ENCODE measurements around the gene RNF183. TPM values are rescaled to one million over a fixed set of nuclear protein-coding genes. Genes with fewer than 3 reads are reported as not detected.
A peak's percentile ranks its signal among the peaks of the same experiment; 100 is the strongest.
"Not testable (repeated sequence)": the region's sequence is repeated elsewhere in the genome, so short reads cannot be mapped to it uniquely, and the experiment has no call there.

The RNF183 gene
- total RNA-seq, 1 experiment from 2014 or later = not detected

DNA sequence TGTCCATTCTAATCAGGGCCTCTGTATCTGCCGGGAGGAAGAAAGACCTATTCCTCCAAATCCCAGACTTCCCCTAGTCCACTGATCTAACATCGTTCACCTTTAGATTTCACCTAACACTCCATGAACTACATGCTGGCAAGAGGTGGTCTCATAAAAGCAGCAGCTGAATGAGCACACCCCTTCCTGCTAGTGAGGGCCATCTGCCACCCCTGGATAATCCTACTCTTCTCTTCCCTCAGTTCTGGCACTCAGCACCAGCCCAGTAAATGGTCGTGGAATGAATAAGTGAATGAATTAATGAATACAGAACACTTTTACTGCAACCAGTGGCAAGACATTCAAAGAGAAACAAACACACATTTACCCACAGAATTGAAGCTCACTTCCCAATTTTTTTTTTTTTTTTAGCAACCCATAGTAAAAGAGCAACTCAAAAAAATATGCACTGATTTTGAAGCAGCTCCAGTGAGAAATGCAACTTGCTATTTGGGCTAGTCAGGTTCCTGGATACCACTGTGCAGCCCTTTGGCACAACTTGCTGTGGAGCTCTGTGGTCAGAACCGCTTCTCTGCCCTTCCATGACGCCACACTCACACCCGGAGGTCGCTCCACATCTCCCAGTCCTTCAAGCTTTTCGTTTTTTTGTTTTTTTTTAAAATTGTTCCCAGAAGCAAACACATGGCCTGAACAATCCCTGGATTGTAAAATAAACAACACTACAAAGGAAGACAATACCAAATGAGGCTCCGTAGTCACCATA lies 6.2 kb downstream of the RNF183 start:
- Histone ChIP-seq H3K36me3 (peaks cover 20% of the 10 kb centered on the region), H3K4me3 (no peak overlapping the region), H3K9me3 (no peaks in the 10 kb centered on the region), H3K27me3 (no peaks in the 10 kb centered on the region)
- no peak for DNase-seq

DNA sequence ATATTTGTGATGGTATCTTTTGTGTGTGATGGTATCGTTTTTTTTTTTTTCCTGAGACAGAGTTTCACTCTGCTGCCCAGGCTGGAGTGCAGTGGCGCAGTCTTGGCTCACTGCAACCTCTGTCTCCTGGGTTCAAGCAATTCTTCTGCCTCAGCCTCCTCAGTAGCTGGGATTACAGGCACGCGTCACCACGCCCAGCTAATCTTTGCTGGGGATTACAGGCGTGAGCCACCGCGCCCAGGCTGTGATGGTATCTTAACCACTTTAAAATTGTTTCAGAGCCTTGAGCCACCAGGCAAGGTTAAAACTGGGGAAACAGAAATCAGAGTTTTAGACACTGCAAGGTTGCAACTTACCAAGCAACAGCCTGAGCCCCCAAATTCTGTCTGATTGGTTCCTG lies 6.9 kb downstream of the RNF183 start:
- peaks cover 27% of the 10 kb centered on the region for H3K36me3 ChIP-seq
- H3K4me3 ChIP-seq, DNase-seq, H3K9me3 ChIP-seq, H3K27me3 ChIP-seq: not testable (repeated sequence)

DNA sequence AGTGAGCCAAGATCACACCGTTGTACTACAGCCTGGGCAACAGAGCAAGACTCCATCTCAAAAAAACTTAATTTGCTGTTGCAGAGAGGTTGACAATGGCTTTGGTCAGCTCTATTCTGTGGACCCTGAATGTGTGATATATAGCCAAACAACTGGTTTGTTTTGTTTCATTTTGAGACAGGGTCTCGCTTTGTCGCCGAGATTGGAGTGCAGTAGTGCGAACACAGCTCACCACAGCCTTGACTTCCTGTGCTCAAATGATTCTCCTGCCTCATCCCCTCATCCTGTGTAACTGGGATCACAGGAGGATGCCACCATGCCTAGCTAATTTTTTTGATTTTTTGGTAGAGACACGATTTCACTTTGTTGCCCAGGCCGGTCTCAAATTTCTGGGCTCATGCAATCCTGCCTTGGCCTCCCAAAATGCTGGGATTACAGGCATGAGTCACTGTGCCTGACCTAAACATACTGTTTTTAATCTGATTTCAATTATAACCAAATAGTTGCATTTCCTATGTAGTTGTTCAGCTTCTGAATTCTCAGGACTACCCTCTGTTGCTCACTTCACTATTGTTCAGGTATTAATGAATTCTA lies 9.8 kb downstream of the RNF183 start:
- no peak overlapping the region for H3K4me3 ChIP-seq
- H3K36me3 ChIP-seq = peaks cover 56% of the 10 kb centered on the region
- no peaks in the 10 kb centered on the region for H3K27me3 ChIP-seq
- DNase-seq = peak; percentile 34
- H3K9me3 ChIP-seq = no peaks in the 10 kb centered on the region

DNA sequence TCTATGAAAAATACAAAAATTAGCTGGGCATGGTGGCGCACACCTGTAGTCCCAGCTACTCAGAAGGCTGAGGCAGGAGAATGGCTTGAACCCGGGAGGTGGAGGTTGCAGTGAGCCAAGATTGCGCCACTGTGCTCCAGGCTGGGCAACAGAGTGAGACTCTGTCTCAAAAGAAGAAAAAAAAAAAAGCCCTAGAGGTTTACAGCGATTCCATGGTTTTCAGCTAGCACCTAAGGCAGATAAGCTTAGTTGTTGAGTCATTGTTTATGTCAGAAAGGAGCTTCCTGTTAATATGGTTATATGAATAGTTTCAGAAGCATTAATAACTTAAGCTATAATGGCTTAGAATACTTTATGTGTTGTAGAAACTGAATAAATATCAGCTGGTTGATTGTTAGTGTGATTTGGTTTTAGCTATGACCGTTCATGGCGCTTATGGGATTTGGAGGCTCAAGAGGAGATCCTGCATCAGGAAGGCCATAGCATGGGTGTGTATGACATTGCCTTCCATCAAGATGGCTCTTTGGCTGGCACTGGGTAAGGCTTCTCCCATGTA lies 13.0 kb downstream of the RNF183 start:
- no peak for DNase-seq
- H3K36me3 ChIP-seq = peaks cover 83% of the 10 kb centered on the region
- H3K9me3 ChIP-seq = no peaks in the 10 kb centered on the region
- H3K27me3 ChIP-seq = no peaks in the 10 kb centered on the region
- H3K4me3 ChIP-seq = no peak overlapping the region

DNA sequence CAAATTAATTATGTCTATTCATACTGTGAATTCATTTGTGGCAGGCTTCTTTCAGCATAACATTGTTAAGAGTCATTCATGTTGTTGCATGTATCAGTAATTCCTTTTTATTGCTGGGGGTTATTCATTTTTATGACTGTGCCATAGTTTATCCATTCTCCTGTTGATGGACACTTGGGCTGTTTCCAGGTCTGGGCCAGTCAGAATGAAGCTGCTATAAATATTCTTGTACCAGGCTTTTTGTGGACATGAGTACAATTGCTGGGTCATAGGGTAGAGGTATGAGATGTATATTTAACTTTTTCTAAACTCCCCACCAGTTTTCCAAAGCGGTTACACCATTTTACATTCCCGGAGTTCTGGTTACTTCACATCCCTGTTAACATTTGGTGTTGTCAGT lies 14.1 kb downstream of the RNF183 start:
- H3K27me3 ChIP-seq = no peaks in the 10 kb centered on the region
- peaks cover 91% of the 10 kb centered on the region for H3K36me3 ChIP-seq
- no peak overlapping the region for H3K4me3 ChIP-seq
- DNase-seq = no peak
- no peaks in the 10 kb centered on the region for H3K9me3 ChIP-seq

DNA sequence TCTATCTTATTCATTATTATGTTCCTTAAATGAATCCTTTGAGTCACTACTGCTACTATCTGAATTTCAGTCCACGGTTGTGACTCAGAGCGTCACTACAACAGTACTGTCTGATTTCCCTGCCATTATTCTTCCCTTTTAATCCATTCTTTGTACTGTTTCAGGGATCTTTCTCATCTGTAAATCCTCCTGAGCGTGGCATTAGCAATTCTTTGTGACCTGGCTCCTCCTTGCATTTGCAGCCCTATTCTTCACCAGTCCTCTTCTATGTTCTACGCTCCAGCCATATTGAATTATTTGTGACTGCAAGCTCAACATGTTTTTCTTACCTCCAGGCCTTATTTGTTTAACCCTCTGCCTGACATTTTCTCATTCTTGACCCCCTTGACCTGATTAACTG lies 21.8 kb downstream of the RNF183 start:
- Histone ChIP-seq H3K9me3 (no peaks in the 10 kb centered on the region), H3K36me3 (peaks cover 83% of the 10 kb centered on the region), H3K4me3 (no peak overlapping the region), H3K27me3 (no peaks in the 10 kb centered on the region)
- DNase-seq = no peak

DNA sequence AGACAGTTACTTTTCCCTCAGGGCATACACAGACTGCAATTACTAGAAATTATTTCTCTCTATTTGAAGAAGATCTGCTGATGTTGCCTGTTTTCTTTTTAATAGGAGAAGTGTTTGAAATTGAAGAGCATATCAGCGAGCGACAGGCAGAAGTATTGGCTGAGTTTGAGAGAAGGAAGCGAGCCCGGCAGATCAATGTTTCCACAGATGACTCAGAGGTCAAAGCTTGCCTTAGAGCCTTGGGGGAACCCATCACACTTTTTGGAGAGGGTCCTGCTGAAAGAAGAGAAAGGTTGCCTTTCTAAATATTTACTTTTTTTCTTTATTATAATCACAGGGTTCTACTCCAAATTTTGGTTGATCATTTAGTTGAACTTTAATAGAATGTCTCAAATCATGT lies 24.3 kb downstream of the RNF183 start:
- H3K27me3 ChIP-seq = no peaks in the 10 kb centered on the region
- no peaks in the 10 kb centered on the region for H3K9me3 ChIP-seq
- no peak for DNase-seq
- no peak overlapping the region for H3K4me3 ChIP-seq
- H3K36me3 ChIP-seq = peaks cover 74% of the 10 kb centered on the region

DNA sequence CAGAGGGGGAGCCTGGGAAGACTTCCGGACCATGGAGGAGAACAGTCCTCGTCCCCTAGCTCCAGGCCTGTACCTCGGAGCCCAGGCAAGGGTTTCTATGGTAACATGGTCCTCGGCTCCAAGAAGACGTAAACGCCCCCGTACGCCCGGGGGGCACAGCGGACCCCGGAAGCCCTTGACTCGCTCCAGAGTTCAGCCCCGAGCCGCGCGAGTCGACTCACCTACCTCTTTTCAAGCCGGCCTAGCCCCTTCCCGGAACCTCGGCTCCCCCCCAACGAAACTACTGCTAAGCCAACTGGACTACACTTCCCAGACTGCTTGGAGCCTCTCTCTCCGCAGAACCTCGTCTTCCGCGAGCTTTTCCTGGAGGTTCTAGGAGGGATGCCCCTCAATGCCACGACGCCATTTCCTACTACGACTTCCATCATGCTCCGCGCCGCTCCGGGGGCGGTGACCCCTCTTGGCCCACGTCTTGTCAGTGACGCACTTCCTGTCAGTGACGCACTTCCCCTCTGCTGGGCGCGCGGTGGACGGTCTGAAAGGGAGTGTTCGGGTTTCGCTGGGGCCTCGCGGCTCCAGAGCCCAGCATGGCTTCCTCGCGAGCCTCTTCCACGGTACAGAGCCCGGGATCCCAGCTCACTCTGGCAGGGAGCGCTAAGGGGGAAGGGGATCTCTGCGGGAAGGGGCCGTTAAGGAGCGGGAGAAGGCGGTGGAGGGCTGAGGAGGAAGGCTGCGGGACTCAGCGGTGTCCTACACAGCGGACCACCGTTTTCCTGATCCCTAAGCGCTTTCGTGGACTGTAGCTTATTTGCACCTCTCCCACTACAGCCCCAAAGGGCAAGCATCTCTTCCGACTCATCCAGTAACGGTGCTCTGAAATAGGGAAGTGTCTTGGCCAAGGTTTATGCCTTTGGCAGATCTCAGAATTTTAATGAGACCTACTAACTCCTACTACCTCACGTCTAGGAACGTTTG lies 27.7 kb downstream of the RNF183 start, which contains the start of the genes CDC26 and PRPF4:
Gene CDC26, minus strand, starts transcription at position 416 of the 975 bp plus-strand sequence. CDS start 3,065 bp downstream, outside the sequence.
Gene PRPF4, plus strand, starts transcription at position 502 of the 975 bp plus-strand sequence. Its CDS starts 86 bp downstream, at position 588.
- peak; percentile 95 for DNase-seq
- peak within 1 kb of the TSS; percentile 94 for H3K4me3 ChIP-seq
- H3K9me3 ChIP-seq = no peaks in the 10 kb centered on the region
- H3K27me3 ChIP-seq = no peaks in the 10 kb centered on the region
- H3K36me3 ChIP-seq = peaks cover 73% of the 10 kb centered on the region

DNA sequence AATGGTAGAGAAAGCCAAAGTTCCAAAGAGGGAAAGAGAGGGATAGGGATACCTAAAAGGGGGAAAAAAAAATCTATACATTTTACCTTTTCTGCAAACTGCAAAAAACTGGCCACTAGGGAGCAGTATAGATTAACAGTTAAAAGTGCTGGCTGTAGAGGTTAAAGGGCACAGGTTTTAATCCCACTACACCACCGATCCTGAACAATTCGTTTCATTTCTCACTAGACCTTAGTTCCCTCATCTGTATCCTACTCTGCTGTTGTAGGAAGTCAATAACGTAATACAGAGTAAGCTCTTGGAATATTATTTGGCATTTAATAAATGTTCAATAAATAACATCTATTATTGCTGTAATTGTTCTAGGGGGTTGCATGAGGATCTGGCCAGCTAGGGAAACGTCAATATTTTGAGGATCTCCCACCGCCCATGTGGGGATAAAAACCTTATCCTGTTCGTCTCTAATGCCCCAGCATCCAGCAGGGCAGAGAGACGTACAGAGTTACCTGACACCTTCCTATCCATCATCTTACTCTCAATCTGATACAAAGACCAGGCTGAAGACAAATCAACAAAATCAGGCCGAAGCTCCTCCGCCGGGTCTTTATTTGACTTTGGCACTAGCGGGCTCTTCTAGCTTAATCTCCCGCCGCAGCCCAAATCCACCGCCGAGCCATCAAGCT lies 28.6 kb downstream of the RNF183 start:
- no peak for DNase-seq
- Histone ChIP-seq H3K36me3 (peaks cover 69% of the 10 kb centered on the region), H3K27me3 (no peaks in the 10 kb centered on the region)

DNA sequence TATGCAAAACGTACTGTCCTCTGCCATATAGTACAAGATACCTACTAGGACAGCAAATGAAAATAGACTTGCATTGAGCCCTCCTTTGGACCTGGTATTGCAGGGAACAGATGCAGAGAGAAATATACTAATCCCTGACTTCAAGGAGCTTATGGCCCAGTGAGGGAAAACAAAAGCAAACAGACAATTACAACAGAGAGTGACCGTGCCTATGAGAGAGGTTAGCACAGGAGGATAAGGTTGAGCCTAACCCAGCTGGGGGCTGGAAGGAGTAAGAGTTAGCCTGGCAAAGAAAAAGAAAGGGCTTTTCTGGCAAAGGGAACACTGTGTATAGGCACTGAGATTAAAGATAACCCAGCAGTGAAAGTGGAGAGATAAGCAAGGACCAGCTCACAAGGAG lies 33.3 kb downstream of the RNF183 start:
- no peaks in the 10 kb centered on the region for H3K27me3 ChIP-seq
- no peak for DNase-seq
- peaks cover 60% of the 10 kb centered on the region for H3K36me3 ChIP-seq
- no peak overlapping the region for H3K4me3 ChIP-seq
- no peaks in the 10 kb centered on the region for H3K9me3 ChIP-seq

More for the DNA sequence above, 28.6 kb downstream of the RNF183 start:
- H3K9me3 ChIP-seq = no peaks in the 10 kb centered on the region
- peak overlapping the region; percentile 94 for H3K4me3 ChIP-seq

DNA sequence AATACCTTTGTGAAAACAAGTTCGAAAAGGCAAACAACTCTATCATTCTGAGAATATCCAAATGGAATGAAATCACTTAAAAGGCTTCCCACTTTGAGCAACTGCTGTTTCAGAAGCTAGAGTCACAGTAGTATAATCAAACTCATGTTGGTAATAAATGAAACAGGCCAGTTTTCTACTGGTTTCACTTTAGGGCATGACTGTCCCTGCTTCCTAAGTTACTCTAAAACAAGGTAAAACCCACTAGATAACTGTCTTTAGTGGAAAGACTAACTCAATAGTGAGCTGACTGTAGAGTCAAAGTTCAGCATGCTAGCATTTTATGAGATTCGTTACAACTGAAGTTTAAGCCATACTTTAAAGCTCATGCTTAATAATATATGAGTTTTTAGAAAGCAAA lies 33.8 kb downstream of the RNF183 start:
- no peak overlapping the region for H3K4me3 ChIP-seq
- no peaks in the 10 kb centered on the region for H3K9me3 ChIP-seq
- H3K36me3 ChIP-seq = peaks cover 60% of the 10 kb centered on the region
- H3K27me3 ChIP-seq = no peaks in the 10 kb centered on the region
- DNase-seq = no peak

DNA sequence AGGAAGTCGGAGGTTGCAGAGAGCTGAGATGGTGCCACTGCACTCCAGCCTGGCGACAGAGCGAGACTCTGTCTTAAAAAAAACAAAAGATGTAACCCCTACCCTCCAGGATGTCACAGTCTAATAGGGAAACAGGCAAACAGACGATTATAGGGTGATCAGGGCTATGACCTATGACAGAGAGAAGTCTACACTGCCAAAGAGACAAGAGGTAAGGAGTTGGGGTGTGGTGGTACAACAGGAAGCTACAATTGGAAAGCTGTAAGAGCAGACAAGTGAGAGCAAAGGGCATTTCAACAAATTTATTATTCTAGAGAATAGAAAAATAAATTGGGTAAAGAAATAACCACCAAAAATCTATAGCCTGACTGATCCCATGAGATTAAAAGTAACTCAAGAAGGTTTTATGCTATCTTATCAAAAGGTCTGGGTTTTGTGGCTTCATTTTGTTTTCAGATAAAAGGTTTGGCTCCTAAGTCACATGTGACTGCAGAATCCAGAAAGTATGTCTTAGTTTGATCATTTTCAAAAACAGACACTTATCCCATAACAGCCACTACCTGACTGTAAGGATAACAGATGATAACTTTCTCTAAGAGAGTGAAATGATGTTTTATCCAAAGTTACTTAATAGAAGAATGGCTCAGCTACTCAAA lies 35.1 kb downstream of the RNF183 start:
- Histone ChIP-seq H3K36me3 (peaks cover 51% of the 10 kb centered on the region), H3K4me3 (no peak overlapping the region), H3K9me3 (no peaks in the 10 kb centered on the region), H3K27me3 (no peaks in the 10 kb centered on the region)
- DNase-seq = no peak

DNA sequence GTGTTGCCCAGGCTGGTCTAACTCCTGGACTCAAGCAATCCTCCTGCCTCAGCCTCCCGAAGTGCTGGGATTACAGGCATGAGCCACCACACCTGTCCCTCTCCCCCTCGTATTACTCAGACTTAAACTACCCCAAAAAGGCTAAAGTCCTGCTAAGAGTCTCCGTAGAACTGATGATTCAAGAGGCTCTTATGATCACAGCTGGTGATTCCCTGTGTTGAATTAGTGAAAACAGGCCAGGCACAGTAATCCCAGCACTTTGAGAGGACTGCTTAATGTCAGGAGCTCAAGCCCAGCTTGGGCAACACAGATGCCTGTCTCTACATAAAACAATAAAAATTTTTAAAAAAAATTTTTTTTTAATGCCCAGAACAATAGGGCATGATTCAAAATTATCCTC lies 37.0 kb downstream of the RNF183 start:
- Histone ChIP-seq H3K4me3 (no peak overlapping the region), H3K9me3 (no peaks in the 10 kb centered on the region), H3K27me3 (no peaks in the 10 kb centered on the region), H3K36me3 (peaks cover 41% of the 10 kb centered on the region)
- no peak for DNase-seq

DNA sequence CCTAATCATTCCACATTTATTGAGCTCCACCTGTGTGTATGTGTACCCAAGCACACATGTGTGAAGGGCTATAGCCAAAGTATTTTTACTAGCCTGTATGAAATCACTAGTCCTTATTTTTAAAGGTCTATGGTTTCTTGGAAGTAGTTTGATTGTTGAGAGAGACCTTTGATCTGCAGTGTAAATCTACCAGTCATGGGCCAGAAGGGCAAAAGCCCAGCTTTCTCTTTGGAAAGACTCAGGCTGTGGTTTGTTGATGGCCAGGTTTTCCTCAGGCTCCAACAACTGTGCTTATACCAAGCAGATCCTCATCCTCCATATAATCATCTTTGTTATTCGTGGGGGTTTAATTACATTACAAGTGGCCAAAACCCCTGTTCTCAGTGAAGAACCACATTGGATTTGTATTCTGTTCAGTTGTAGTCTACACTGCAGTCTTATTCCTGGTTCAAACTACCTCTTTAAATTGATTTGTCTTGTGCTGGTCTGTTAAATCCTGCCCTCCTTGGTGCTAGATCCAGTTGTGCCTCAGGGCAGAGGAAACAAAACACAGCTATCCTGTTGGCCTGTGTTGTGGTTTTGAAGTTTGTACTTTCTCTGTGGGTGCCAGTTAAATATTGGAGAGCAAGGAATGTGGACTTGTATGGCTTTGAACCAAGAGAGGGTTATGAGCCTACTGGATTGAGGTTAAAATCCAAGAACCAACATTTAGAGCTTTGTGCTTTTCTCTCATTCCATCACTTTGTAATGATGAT lies 41.1 kb downstream of the RNF183 start:
- H3K4me3 ChIP-seq = no peak overlapping the region
- DNase-seq = no peak
- no peaks in the 10 kb centered on the region for H3K9me3 ChIP-seq
- no peaks in the 10 kb centered on the region for H3K27me3 ChIP-seq
- peaks cover 32% of the 10 kb centered on the region for H3K36me3 ChIP-seq

DNA sequence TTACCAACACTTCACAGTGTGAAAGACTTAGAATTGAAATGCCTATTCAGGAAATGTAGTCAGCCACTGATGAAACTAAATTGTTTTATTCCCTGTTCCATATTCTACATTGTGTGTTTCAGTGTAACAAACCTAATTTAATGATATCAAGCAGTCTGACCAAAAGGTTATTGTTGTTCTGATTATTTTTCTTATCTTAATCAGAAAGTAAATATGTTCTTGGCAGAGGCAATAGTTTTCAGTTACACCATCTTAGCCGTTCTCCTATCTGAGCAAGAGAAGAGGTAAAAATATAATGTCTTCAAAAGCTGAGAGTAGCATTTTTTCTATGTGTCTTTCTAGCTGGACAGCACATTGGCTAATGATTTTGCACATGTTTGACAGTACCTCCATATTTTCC lies 44.9 kb downstream of the RNF183 start:
- DNase-seq = no peak
- no peaks in the 10 kb centered on the region for H3K9me3 ChIP-seq
- H3K4me3 ChIP-seq = no peak overlapping the region
- peaks cover 27% of the 10 kb centered on the region for H3K36me3 ChIP-seq
- no peaks in the 10 kb centered on the region for H3K27me3 ChIP-seq

Data from MG63 (cell line).